Panc1 (cell line): ENCODE results near the gene CFAP57. TPM values are rescaled to one million over a fixed set of nuclear protein-coding genes. Genes with fewer than 3 reads are reported as not detected.

Experiments
- ATAC-seq: fragments of 200-7000 bp; cut with Tn5 transposase; 2 replicates; pipeline ENCODE4 v1.9.1; 2020; ENCODE audit warnings: mild to moderate bottlenecking, moderate library complexity
- BruUV-seq: library from RNA; stranded (reverse); fragments of 400-500 nt; replicated peaks from 2 replicates; lab custom pipeline; 2021; lab: Mats Ljungman, UMichigan
- CTCF ChIA-PET: fragments of 300-600 bp; sonication (Branson Sonifier 250); formaldehyde crosslinking; loops from one replicate; lab custom pipeline; 2022; ENCODE audit warnings: antibody characterized with exemption; lab: Charles Lee
- POLR2A ChIA-PET: fragments of 300-600 bp; sonication (Branson Sonifier 250); formaldehyde crosslinking; loops from one replicate; lab custom pipeline; 2022; ENCODE audit warnings: antibody characterized with exemption; lab: Charles Lee
- DNase-seq: peaks from one replicate; pipeline ENCODE4 v3.0.0-alpha.2; 2010; ENCODE audit warnings: low read depth, low spot score
- H3K27ac ChIP-seq: 2 replicates; pipeline ENCODE4 v1.5.1; 2011; ENCODE audit warnings: mild to moderate bottlenecking, low read length, inconsistent platforms
- H3K27me3 ChIP-seq: fragments of 200-500 bp; sonication (Bioruptor generic); 2 replicates; pipeline ENCODE4 v1.6.0; 2014; ENCODE audit warnings: low read length, inconsistent platforms; ENCODE audit not compliant: control insufficient read depth, insufficient read depth
- H3K36me3 ChIP-seq: fragments of 200-500 bp; sonication (Bioruptor generic); 2 replicates; pipeline ENCODE4 v1.5.1; 2014; ENCODE audit warnings: inconsistent platforms, mild to moderate bottlenecking, low read length, moderate library complexity; ENCODE audit not compliant: control insufficient read depth, insufficient read depth
- H3K4me1 ChIP-seq: 2 replicates; pipeline ENCODE4 v1.5.1; 2011; ENCODE audit warnings: inconsistent platforms, mild to moderate bottlenecking, low read length, moderate library complexity; ENCODE audit not compliant: control insufficient read depth, insufficient read depth
- H3K4me3 ChIP-seq, 2 experiments: 2 replicates each; pipeline ENCODE4 v1.5.1; 2011 to 2012; ENCODE audit warnings: low read depth in 2 of 2, low read length in 2 of 2, mild to moderate bottlenecking in 2 of 2, inconsistent platforms in 1 of 2, moderate library complexity in 1 of 2
- H3K9me3 ChIP-seq: fragments of 200-500 bp; sonication (Bioruptor generic); 2 replicates; pipeline ENCODE4 v1.5.1; 2014; ENCODE audit warnings: low read depth, mild to moderate bottlenecking, inconsistent platforms, low read length, moderate library complexity; ENCODE audit not compliant: control insufficient read depth, insufficient read depth
- POLR2AphosphoS5 ChIP-seq: IDR thresholded peaks from 2 replicates; pipeline ENCODE4 v1.6.1; 2012; ENCODE audit warnings: mild to moderate bottlenecking, low read depth, low read length, moderate library complexity
- REST ChIP-seq, 2 experiments: IDR thresholded peaks; 2 replicates each; pipeline ENCODE4 v1.6.1; 2011 to 2012; ENCODE audit warnings: low read depth in 2 of 2, control low read depth in 1 of 2, low read length in 1 of 2, mild to moderate bottlenecking in 1 of 2, moderate library complexity in 1 of 2; ENCODE audit not compliant: insufficient read depth in 1 of 2
- SIN3A ChIP-seq: IDR thresholded peaks from 2 replicates; pipeline ENCODE4 v1.6.1; 2012; ENCODE audit warnings: low read depth, mild to moderate bottlenecking, low read length, moderate library complexity, borderline replicate concordance; ENCODE audit not compliant: insufficient read depth
- TCF7L2 ChIP-seq: IDR thresholded peaks from 2 replicates; pipeline ENCODE4 v1.6.1; 2011; ENCODE audit warnings: mild to moderate bottlenecking, low read depth, low read length, inconsistent platforms
- in situ Hi-C: cut with HindIII; loops from 2 replicates; pipeline ENCODE4 v1.10.0; 2016; ENCODE audit warnings: low sequenced_read_pairs, low pct_unique_long_range_greater_than_20kb
- intact Hi-C: fragments of 100-400 bp; cut with micrococcal nuclease; formaldehyde crosslinking; loops from one replicate; pipeline ENCODE4 v1.10.0; 2022; ENCODE audit not compliant: unreplicated experiment
- total RNA-seq: library from RNA; stranded (reverse); gene quantifications from one replicate; pipeline ENCODE4 v1.2.1, GENCODE V29; 2021; ENCODE audit not compliant: unreplicated experiment
- TF ChIP-seq, protein P1 (sequence below): fragments of 450-650 bp; IDR thresholded peaks from 2 replicates; pipeline ENCODE4 v1.5.1; 2017; ENCODE audit warnings: mild to moderate bottlenecking

CFAP57 gene
- total RNA-seq, 1 experiment from 2014 or later: 0.69 TPM

GRCh38 chr1:43220905-43221778 is 49.0 kb downstream of the CFAP57 start:
- Histone ChIP-seq H3K4me3 (no peak overlapping the region), H3K9me3 (no peaks in the 10 kb centered on the region), H3K36me3 (no peaks in the 10 kb centered on the region), H3K27me3 (no peaks in the 10 kb centered on the region), H3K27ac (no peak overlapping the region), H3K4me1 (no peaks in the 10 kb centered on the region)
- no peak for DNase-seq
- no peak for ATAC-seq
- intact Hi-C loops: no loop called here
- ChIA-PET CTCF (no interaction called here), POLR2A (no interaction called here)
- TF ChIP-seq TCF7L2 (no peak), SIN3A (no peak), POLR2AphosphoS5 (no peak), REST (IDR thresholded peaks at IDR 0.05; ENCODE audit: insufficient read depth in 1 of 2, low read depth in 2 of 2, low read length in 1 of 2) (no peak)
- TF ChIP-seq, protein P1, sequence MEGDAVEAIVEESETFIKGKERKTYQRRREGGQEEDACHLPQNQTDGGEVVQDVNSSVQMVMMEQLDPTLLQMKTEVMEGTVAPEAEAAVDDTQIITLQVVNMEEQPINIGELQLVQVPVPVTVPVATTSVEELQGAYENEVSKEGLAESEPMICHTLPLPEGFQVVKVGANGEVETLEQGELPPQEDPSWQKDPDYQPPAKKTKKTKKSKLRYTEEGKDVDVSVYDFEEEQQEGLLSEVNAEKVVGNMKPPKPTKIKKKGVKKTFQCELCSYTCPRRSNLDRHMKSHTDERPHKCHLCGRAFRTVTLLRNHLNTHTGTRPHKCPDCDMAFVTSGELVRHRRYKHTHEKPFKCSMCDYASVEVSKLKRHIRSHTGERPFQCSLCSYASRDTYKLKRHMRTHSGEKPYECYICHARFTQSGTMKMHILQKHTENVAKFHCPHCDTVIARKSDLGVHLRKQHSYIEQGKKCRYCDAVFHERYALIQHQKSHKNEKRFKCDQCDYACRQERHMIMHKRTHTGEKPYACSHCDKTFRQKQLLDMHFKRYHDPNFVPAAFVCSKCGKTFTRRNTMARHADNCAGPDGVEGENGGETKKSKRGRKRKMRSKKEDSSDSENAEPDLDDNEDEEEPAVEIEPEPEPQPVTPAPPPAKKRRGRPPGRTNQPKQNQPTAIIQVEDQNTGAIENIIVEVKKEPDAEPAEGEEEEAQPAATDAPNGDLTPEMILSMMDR: no peak
- BruUV-seq: no TSS peak
- in situ Hi-C loops: no loop called here

GRCh38 chr1:43221797-43222196 is 49.7 kb downstream of the CFAP57 start:
- Histone ChIP-seq H3K4me1 (no peaks in the 10 kb centered on the region), H3K27ac (no peak overlapping the region), H3K27me3 (no peaks in the 10 kb centered on the region), H3K4me3 (no peak overlapping the region), H3K9me3 (no peaks in the 10 kb centered on the region), H3K36me3 (no peaks in the 10 kb centered on the region)
- POLR2A ChIA-PET: no interaction called here
- intact Hi-C loops (no loop called here), in situ Hi-C loops (no loop called here)
- DNase-seq (no peak), ATAC-seq (no peak)
- BruUV-seq: no TSS peak
- CTCF ChIA-PET: no interaction called here
- TF ChIP-seq SIN3A (no peak), REST (IDR thresholded peaks at IDR 0.05; ENCODE audit: insufficient read depth in 1 of 2, low read depth in 2 of 2, low read length in 1 of 2) (no peak), POLR2AphosphoS5 (no peak), TCF7L2 (no peak)
- TF ChIP-seq, protein P1: no peak
